ENCODE data around the gene SAMD9.
"Not testable (repeated sequence)": the region's sequence is repeated elsewhere in the genome, so short reads cannot be mapped to it uniquely, and the experiment has no call there.

SAMD9 gene

DNA sequence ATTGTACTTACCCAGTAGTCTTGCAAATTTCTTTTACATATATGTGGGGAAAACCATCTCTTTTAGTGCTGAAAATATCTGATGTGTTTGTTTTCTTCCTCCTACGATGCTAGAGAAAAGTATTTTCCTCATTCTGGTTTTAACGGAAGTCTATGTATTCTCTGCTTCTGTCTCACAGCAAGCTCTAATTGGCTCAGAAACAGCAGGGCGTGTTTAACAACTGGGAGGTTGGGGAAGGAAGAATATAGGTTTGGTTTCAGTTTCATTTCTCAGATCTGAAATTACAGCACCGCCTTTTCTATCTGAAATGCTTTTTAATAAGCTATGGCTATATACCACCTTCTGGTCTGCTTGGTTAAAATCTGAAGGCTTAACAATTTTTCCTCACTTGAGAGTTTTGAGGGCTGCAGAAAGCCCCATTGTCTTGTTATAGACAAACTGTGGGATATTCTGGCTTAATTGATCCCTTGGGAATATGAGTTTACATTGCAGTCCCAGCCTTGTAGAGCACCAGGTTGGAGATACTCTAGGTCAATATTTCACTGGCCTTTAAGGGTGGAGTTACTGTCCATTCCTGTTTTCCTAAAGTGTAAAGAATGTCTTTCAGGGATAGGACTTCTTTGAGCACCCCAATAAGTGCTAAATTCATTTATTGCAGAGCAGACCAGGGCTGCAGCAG is at the start of gene SAMD9:
SAMD9 (minus strand) TSS at position 128 of the 679 bp plus-strand sequence. CDS start 11,882 bp downstream, outside the sequence.
- peak; percentile 5 to 65 for DNase-seq

GRCh38 chr7:93165447-93165846 is 47.7 kb upstream of the SAMD9 start:
- DNase-seq = no peak

DNA sequence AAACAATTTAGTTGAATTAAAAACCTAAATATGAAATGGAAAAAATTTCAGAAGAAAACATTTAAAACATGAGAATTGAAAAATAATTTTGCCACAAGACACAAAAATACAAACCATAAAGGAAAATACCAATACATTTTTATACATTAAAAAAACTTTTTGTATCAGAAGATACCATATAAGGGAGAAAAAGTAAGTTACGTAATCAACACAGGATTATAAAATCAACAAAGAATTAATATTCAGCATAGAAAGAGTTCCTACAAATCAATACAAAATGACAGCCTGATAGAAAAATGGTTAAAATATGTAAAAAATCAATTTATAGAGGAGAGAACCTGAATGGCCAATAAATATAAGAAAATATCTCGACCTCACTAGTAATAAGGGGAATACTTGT is 47.0 kb upstream of the SAMD9 start:
- DNase-seq = no peak

DNA sequence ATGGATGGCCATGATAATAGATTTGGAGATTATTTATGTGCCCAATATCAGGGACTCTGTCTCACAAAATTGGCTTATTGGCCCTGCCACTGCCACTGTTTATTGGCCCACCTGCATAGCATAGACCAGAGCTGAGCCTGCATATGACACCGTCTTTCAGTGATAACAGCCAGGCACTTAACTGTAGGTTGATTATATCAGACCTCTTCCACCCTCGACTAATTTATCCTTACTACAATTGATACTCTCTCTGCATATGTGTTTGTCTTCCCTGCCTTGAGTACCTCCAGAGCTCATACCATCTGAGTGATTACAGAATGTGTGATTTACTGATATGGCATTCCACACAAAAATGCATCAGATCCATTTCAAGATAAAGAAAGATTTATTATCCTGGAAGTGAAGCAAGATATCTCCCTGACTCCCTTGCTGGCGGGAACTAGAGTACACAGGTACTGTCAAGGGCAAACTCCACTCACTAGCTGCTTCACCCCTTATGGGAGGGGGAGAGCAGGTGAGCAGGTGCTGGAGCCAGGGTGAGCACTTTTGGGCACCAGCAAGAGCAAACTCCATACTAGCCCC is 43.5 kb upstream of the SAMD9 start:
- DNase-seq = no peak

DNA sequence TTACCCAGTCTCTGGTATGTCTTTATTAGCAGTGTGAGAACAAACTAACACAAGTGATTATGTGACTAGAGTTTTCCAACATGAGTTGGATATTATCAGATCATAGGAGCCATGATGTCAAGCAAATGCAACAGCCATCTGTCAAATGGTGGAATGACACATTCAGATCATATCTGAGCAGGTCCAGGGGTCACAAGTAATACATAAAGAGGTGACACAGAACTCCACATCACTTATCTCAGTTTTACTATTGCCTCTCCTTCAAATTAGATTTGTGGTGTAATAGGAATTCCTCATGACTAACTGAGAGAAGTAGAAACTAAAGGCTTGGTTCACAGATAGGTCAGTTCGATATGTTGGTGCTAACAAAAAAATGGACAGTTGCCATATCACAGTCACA is 42.6 kb upstream of the SAMD9 start:
- DNase-seq = no peak

GRCh38 chr7:93159490-93159889 is 41.7 kb upstream of the SAMD9 start:
- DNase-seq = no peak

DNA sequence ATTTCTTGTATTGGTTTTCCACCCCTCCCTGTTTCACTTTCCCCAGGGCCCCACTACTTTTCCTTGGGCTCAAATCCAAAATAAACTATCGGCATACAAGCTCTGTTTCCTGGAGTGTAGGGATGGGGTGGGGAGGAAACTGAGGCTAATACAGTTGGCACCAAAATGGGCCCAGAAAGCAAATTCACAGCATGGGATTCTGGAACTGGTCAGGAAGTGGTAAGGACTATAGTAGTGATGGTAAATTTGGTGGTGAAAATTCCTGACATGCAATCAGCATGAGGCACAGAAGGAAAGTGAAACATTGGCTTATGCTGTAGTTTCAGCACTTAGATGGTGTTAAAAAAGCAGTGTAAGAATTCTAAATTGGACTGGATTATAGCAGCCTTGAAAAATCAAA is 39.1 kb upstream of the SAMD9 start:
- no peak for DNase-seq

GRCh38 chr7:93150200-93150835 is 32.5 kb upstream of the SAMD9 start:
- no peak for DNase-seq

- no peak for DNase-seq
Measured at GRCh38 chr7:93148727-93149126, 30.9 kb upstream of the SAMD9 start.

GRCh38 chr7:93148144-93148543 is 30.4 kb upstream of the SAMD9 start, which contains the start of gene SAMD9L:
SAMD9L (minus strand) TSS chr7:93148385; CDS start chr7:93135971, 12,414 bp downstream.
- DNase-seq = no peak

DNA sequence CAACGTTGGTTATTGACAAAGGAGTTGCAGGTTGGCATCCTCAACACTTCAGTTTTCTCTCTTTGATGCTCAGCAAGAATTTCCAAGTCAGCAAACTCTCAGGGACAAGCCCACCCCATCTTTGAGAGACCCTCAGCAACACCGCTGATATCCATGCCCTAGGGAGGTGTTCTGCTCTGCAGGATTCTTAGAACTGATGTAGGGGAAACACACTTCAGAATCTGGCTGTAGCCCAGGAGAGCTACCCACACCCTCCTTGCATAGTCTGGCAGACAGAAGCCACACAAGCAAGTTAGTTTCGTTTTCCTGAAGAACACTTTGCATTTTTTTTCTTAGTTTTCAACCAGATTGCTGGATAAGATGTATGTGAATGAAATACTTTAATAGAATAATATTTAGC is 29.6 kb upstream of the SAMD9 start:
- DNase-seq = peak; percentile 2 to 50

- no peak for DNase-seq
Measured at GRCh38 chr7:93146472-93147141, 28.8 kb upstream of the SAMD9 start.

DNA sequence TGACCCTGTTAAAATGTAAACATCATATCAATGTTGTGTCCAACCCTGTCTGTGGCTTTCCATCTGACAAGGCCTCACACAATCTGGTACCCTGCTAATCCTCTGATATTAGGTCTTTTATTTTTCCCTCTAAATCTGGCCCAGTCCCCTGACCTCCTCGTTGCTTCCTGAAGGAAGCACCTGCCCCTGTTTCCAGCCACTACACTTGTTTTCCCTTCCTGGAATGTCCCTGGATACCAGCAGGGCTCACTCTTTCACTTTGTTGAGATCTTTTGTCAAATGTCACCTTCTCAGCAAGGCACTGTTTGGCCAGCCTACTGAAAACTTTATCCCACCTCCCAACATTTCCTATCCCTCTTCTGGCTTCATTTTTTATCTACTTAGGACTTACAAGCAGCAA is 28.3 kb upstream of the SAMD9 start:
- no peak for DNase-seq

DNA sequence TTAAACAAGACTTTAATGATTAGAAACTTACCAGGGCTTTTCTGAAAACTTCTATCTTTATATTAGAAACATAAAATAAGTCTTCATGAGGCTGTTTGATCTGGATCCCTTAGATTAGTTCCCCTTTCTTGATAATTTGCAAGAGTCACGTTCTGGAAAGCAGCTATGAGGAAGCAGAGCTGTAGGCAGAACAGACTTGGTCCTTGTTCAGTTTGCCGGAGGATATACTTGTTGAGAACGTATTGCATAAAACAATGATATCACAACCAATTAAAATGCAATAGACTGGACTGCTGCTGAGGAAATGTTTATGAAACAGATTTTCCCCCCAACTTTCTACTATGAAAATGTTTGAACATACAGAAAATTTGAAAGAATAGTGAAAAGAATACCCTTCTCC is 27.6 kb upstream of the SAMD9 start:
- no peak for DNase-seq

DNA sequence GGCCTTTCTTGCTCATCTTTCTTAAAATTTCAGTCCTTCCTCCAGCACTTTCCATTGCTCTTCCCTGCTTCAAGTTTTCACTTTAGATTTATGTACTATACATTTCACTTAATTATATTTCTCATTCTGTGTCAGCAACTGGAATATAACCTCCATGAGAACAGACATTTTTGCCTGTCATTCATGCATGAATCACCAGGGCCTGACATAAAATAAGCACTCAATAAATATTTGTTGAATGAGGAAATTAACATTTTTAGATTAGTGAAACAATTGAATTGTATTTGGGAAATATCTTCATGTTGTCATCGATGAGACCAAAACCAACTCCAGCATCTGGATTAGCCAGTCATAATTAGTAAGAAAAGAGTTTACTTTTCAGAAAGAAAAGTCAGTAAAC is 24.3 kb upstream of the SAMD9 start:
- no peak for DNase-seq

DNA sequence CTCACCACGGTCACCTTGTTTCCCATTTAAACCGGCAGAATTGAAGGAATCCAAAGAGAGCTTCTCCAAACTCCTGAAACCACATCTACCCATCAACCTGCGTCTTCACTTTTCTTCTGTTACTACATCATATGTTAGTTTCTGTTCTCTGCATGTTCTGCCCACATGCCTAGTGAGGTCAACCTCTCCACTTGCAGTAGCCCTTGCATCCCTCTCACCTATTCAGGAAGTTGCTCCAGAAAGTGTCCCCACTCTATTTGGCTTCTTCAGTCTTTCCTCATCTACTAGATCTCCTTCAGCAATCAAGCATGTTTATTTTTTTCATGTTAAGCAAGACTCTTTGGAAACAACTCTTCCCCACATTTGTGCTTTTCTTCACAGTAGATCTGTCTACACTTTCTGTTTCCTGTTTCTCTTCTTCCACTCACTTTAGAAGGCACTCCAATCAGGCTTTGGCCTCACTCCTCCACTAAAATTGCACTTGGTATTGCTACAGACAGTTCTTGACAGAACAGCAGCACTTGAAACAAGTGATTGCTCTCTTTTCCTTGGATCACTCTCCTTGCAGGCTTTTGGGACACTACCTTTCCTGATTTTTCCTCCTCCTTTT is 22.9 kb upstream of the SAMD9 start:
- no peak for DNase-seq

DNA sequence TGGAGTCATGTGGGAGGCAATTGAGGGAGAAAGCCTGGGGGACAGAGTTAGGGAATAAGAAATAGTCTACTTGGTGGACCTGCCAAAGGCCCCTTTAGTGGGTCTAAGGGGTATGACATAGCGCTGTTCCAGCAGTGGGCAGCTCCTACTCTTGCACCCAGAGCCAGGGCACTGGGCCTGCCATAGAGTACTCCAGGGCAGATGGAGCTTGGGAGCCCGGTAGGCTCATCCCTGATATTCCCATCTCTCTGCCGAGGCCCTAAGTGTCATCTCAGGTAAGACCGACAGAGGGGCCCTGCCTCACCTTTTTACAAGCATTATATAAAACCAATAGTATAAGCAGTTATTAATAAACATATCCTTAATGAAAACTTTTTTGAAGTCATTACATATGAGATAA is 20.8 kb upstream of the SAMD9 start:
- no peak for DNase-seq

DNA sequence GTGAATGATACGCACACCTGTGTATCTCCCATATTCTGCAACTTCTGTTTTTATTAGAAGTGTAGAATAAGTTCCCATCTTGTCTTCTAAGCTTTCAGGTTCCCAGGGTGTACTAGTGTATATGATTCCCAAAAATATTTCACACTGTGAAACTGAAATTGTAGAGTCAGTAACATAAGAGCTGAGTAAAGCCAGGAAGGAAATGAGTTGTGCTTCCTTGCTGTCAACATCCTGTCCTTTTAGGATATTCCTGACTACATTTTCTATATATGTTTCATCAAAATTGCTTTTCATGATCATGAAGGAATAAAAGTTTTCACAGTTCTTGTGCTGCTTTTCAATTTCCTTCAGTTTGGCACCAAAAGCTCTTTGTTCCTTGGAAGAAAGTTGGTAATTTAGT is 15.2 kb upstream of the SAMD9 start:
- no peak for DNase-seq

GRCh38 chr7:93132216-93132615 is 14.4 kb upstream of the SAMD9 start:
- DNase-seq = no peak

GRCh38 chr7:93126954-93127353 is 9.2 kb upstream of the SAMD9 start:
- not testable (repeated sequence) for DNase-seq

- not testable (repeated sequence) for DNase-seq
Measured at GRCh38 chr7:93123532-93123931, 5.8 kb upstream of the SAMD9 start.

DNA sequence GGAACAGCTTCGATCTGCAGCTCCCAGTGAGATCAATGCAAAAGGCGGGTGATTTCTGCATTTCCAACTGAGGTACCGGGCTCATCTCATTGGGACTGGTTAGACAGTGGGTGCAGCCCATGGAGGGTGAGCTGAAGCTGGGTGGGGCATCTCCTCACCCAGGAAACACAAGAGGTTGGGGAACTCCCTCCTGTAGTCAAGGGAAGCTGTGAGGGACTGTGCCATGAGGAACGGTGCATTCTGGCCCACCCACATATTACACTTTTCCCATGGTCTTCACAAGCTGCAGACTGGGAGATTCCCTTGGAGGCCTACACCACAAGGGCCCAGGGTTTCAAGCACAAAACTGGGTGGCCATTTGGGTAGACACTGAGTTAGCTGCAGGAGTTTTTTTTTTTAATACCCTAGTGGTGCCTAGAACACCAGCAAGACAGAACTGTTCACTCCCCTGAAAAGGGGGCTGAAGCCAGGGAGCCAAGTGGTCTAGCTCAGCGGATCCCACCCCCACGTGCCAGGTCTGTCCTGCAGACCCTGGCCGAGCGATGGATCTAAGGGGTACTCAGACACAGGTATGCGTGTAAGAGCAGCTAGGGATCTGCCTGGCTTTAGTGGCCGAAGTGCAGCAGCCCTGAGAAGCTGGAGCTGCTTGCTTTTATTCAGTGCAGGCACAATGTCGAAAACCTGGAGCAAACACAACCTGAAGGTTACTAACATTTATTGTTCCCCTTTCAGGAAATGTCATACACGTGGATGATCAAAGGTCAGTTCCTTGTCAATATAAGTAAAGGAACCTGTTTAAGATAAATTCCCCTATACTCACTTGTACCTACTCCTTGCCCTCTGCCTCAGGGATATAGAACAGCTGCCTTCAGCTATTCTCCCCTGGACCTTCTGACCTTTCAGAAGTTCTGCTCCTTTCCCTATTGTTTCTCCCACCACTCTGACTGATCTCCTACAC is 3.1 kb upstream of the SAMD9 start:
- DNase-seq = no peak

All from stimulated activated CD4-positive, alpha-beta T cell treated with anti-CD3 and anti-CD28 coated beads, Interleukin-4, amount 100 ng/mL, for 4 hours (primary cell).